Liver (tissue), 9 donors: ENCODE measurements around the gene RO60. TPM values are rescaled to one million over a fixed set of nuclear protein-coding genes. Genes with fewer than 3 reads are reported as not detected.

Experiments used
- DNase-seq: peaks from one replicate; pipeline ENCODE4 v3.0.0-alpha.2; 2017; ENCODE audit warnings: low spot score
- H3K27ac ChIP-seq, 2 donors: one replicate each; pipeline ENCODE4 v1.7.0; 2013; ENCODE audit warnings: inconsistent platforms in 2 of 2, low read length in 2 of 2, control low read depth in 1 of 2, low read depth in 1 of 2, mild to moderate bottlenecking in 1 of 2
- H3K27me3 ChIP-seq, 4 donors: one replicate each; pipeline versions ENCODE4 v1.6.1 to v1.7.0; 2013; ENCODE audit warnings: low read length in 3 of 4, inconsistent platforms in 1 of 4, mild to moderate bottlenecking in 1 of 4, moderate library complexity in 1 of 4; ENCODE audit not compliant: control insufficient read depth in 4 of 4, insufficient read depth in 4 of 4
- H3K36me3 ChIP-seq, 4 donors: one replicate each; pipeline versions ENCODE4 v1.6.1 to v1.7.0; 2013; ENCODE audit warnings: low read length in 3 of 4, mild to moderate bottlenecking in 3 of 4, low read depth in 1 of 4, moderate library complexity in 1 of 4; ENCODE audit not compliant: control insufficient read depth in 4 of 4, insufficient read depth in 3 of 4
- H3K4me1 ChIP-seq, 4 donors: one replicate each; pipeline versions ENCODE4 v1.6.1 to v1.7.0; 2013; ENCODE audit warnings: low read length in 3 of 4, mild to moderate bottlenecking in 3 of 4, moderate library complexity in 1 of 4; ENCODE audit not compliant: control insufficient read depth in 4 of 4, insufficient read depth in 4 of 4
- H3K4me3 ChIP-seq, 3 donors: one replicate each; pipeline versions ENCODE4 v1.6.1 to v1.7.0; 2013; ENCODE audit warnings: low read length in 3 of 3, control low read depth in 1 of 3, low read depth in 1 of 3, mild to moderate bottlenecking in 1 of 3
- H3K9ac ChIP-seq, 2 donors: one replicate each; pipeline ENCODE4 v1.7.0; 2013; ENCODE audit warnings: low read length in 2 of 2, mild to moderate bottlenecking in 2 of 2, moderate library complexity in 2 of 2, control low read depth in 1 of 2, low read depth in 1 of 2
- H3K9me3 ChIP-seq, 4 donors: one replicate each; pipeline versions ENCODE4 v1.6.1 to v1.7.0; 2013; ENCODE audit warnings: low read length in 3 of 4; ENCODE audit not compliant: control insufficient read depth in 4 of 4
- EGR1 ChIP-seq, 2 donors: IDR thresholded peaks; 2 replicates each; pipeline ENCODE4 v1.6.1; 2016 to 2018; ENCODE audit warnings: antibody characterized with exemption in 2 of 2, low read depth in 2 of 2
- FOXA1 ChIP-seq: IDR thresholded peaks from 2 replicates; pipeline ENCODE4 v1.6.1; 2016; ENCODE audit warnings: antibody characterized with exemption
- FOXA2 ChIP-seq: IDR thresholded peaks from 2 replicates; pipeline ENCODE4 v1.6.1; 2016; ENCODE audit warnings: antibody characterized with exemption
- GABPA ChIP-seq, 2 donors: IDR thresholded peaks in 1 of 2; conservative IDR thresholded peaks in 1 of 2; 2 replicates each; pipeline ENCODE4 v1.6.1; 2016; ENCODE audit warnings: antibody characterized with exemption in 2 of 2, mild to moderate bottlenecking in 1 of 2, moderate library complexity in 1 of 2
- HNF4A ChIP-seq, 2 donors: conservative IDR thresholded peaks; 2 replicates each; pipeline ENCODE4 v1.6.1; 2016; ENCODE audit warnings: antibody characterized with exemption in 2 of 2, mild to moderate bottlenecking in 2 of 2
- HNF4G ChIP-seq: IDR thresholded peaks from 2 replicates; pipeline ENCODE4 v1.6.1; 2016; ENCODE audit warnings: antibody characterized with exemption
- JUND ChIP-seq, 2 donors: IDR thresholded peaks; 2 replicates each; pipeline ENCODE4 v1.6.1; 2016; ENCODE audit warnings: antibody characterized with exemption in 2 of 2
- NR2F2 ChIP-seq: IDR thresholded peaks from 2 replicates; pipeline ENCODE4 v1.6.1; 2016; ENCODE audit warnings: antibody characterized with exemption
- RAD21 ChIP-seq, 2 donors: IDR thresholded peaks; 2 replicates each; pipeline ENCODE4 v1.6.1; 2016; ENCODE audit warnings: antibody characterized with exemption in 2 of 2, mild to moderate bottlenecking in 2 of 2
- RXRA ChIP-seq, 2 donors: IDR thresholded peaks; 2 replicates each; pipeline ENCODE4 v1.6.1; 2017 to 2018; ENCODE audit warnings: antibody characterized with exemption in 2 of 2, mild to moderate bottlenecking in 1 of 2
- SP1 ChIP-seq: IDR thresholded peaks from 2 replicates; pipeline ENCODE4 v1.6.1; 2018; ENCODE audit warnings: antibody characterized with exemption, mild to moderate bottlenecking
- TAF1 ChIP-seq: conservative IDR thresholded peaks from 2 replicates; pipeline ENCODE4 v1.6.1; 2016; ENCODE audit warnings: antibody characterized with exemption, mild to moderate bottlenecking
- YY1 ChIP-seq: IDR thresholded peaks from 2 replicates; pipeline ENCODE4 v1.6.1; 2016; ENCODE audit warnings: antibody characterized with exemption, mild to moderate bottlenecking
- WGBS: extraction: QIAGEN DNeasy Blood & Tissue Kit; methylation state at CpG from one replicate; pipeline ENCODE4 v1.1.7; 2013; 5-methylcytosine and 5-hydroxymethylcytosine counted together
- polyA plus RNA-seq, 2 donors: library from polyadenylated mRNA; stranded (reverse) in 1 of 2; unstranded in 1 of 2; fragments of 200-250 nt in 1 of 2; fragments of >200 nt in 1 of 2; fragmentation: Nextera tagmentation in 1 of 2; extraction: Ambion mirVana in 1 of 2; gene quantifications; one replicate each; pipeline versions ENCODE4 v1.2.1 to v1.2.3, GENCODE V29; 2013 to 2015
- total RNA-seq, 2 donors: library from RNA; depleted of rRNA; stranded (reverse); fragments of >200 nt; gene quantifications; one replicate each; pipeline ENCODE4 v1.2.3, GENCODE V29; 2014
- TF ChIP-seq, protein P1 (sequence below): IDR thresholded peaks from 2 replicates; pipeline ENCODE4 v1.6.1; 2016; ENCODE audit warnings: antibody characterized with exemption, mild to moderate bottlenecking
- TF ChIP-seq, protein P2 (sequence below): IDR thresholded peaks from 2 replicates; pipeline ENCODE4 v1.6.1; 2016; ENCODE audit warnings: antibody characterized with exemption
- TF ChIP-seq, protein P3 (sequence below): IDR thresholded peaks from 2 replicates; pipeline ENCODE4 v1.6.1; 2016; ENCODE audit warnings: antibody characterized with exemption
- TF ChIP-seq, protein P4 (sequence below): IDR thresholded peaks from 2 replicates; pipeline ENCODE4 v1.6.1; 2016; ENCODE audit warnings: antibody characterized with exemption
- TF ChIP-seq, protein P5 (sequence below): fragments of 150-350 bp; IDR thresholded peaks from 2 replicates; pipeline ENCODE4 v1.5.1; 2017; ENCODE audit warnings: improper control_type of control experiment, low read depth, low read length; ENCODE audit not compliant: missing input control
- donor health status: healthy.
- donor health status: healthy.
- donor health status: healthy.
- donor health status: healthy.
- donor health status: healthy.

Gene RO60
- total and polyA plus RNA-seq, 4 donors, result 5.9 to 121 (median 34.9) TPM

DNA sequence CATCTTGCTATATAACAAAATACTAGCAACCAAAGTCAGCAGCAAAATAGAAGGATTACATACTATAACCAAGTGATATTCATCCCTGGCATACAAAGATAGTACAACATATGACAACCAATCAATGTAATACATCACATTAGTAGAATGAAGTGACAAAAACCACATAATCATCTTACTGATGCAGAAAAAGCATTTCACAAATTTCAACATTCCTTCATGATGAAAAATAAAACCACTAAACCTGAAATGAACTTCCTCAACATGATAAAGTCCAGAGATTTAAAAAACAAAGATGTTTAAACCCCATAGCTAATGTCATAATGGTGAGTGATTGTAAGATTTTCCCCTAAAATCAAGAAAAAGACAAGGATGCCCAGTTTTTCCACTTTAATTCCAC is 18.6 kb downstream of the RO60 start:
- Histone ChIP-seq H3K4me3 (no peak overlapping the region), H3K36me3 (peaks cover 0 to 38% (median 25%) of the 10 kb centered on the region in 4 donors), H3K9ac (no peak overlapping the region), H3K27me3 (no peaks in the 10 kb centered on the region), H3K9me3 (peaks cover 0 to 6% (median 0%) of the 10 kb centered on the region in 4 donors), H3K27ac (no peak overlapping the region), H3K4me1 (no peaks in the 10 kb centered on the region)
- DNase-seq, result no peak
- TF ChIP-seq SP1 (no peak), YY1 (no peak)
- TF ChIP-seq, protein P1, sequence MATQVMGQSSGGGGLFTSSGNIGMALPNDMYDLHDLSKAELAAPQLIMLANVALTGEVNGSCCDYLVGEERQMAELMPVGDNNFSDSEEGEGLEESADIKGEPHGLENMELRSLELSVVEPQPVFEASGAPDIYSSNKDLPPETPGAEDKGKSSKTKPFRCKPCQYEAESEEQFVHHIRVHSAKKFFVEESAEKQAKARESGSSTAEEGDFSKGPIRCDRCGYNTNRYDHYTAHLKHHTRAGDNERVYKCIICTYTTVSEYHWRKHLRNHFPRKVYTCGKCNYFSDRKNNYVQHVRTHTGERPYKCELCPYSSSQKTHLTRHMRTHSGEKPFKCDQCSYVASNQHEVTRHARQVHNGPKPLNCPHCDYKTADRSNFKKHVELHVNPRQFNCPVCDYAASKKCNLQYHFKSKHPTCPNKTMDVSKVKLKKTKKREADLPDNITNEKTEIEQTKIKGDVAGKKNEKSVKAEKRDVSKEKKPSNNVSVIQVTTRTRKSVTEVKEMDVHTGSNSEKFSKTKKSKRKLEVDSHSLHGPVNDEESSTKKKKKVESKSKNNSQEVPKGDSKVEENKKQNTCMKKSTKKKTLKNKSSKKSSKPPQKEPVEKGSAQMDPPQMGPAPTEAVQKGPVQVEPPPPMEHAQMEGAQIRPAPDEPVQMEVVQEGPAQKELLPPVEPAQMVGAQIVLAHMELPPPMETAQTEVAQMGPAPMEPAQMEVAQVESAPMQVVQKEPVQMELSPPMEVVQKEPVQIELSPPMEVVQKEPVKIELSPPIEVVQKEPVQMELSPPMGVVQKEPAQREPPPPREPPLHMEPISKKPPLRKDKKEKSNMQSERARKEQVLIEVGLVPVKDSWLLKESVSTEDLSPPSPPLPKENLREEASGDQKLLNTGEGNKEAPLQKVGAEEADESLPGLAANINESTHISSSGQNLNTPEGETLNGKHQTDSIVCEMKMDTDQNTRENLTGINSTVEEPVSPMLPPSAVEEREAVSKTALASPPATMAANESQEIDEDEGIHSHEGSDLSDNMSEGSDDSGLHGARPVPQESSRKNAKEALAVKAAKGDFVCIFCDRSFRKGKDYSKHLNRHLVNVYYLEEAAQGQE, result no peak

DNA sequence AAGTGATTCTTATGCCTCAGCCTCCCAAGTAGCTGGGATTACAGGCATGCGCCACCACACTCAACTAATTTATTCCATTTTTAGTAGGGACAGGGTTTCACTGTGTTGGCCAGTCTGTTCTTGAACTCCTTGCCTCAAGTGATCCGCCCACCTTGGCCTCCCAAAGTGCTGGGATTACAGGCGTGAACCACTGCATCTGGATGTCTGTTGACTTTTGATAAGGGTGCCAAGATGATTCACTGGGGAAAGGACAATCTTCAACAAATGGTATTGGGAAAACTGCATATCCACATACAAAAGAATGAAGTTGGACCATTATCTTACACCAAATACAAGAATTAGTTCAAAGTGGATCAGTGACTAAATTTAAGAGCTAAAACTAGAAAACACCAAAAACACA is 19.8 kb downstream of the RO60 start:
- 93% methylated on average over 3 of the region's 3 CpGs for WGBS
- peaks cover 0 to 45% (median 27%) of the 10 kb centered on the region in 4 donors for H3K36me3 ChIP-seq

More for the DNA sequence above, 19.8 kb downstream of the RO60 start:
- peaks cover 0 to 6% (median 0%) of the 10 kb centered on the region in 4 donors for H3K9me3 ChIP-seq
- H3K27me3 ChIP-seq, result no peaks in the 10 kb centered on the region
- no peak overlapping the region for H3K4me3 ChIP-seq
- no peak overlapping the region for H3K27ac ChIP-seq
- no peak for DNase-seq
- TF ChIP-seq RXRA (IDR thresholded peaks at IDR 0.05) (no peak), NR2F2 (no peak), FOXA1 (no peak), JUND (IDR thresholded peaks at IDR 0.05) (no peak), HNF4G (no peak), SP1 (no peak), HNF4A (conservative IDR thresholded peaks at IDR 0.05) (no peak), FOXA2 (no peak), YY1 (no peak), EGR1 (IDR thresholded peaks at IDR 0.05; ENCODE audit: low read depth in 2 of 2) (no peak), GABPA (IDR thresholded peaks at IDR 0.05 in 1 of 2, conservative IDR thresholded peaks at IDR 0.05 in 1 of 2) (no peak), RAD21 (IDR thresholded peaks at IDR 0.05) (no peak), TAF1 (no peak)
- TF ChIP-seq, protein P1, result no peak
- TF ChIP-seq, protein P2, sequence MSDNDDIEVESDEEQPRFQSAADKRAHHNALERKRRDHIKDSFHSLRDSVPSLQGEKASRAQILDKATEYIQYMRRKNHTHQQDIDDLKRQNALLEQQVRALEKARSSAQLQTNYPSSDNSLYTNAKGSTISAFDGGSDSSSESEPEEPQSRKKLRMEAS, result no peak
- TF ChIP-seq, protein P3, sequence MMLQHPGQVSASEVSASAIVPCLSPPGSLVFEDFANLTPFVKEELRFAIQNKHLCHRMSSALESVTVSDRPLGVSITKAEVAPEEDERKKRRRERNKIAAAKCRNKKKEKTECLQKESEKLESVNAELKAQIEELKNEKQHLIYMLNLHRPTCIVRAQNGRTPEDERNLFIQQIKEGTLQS, result no peak
- TF ChIP-seq, protein P4, sequence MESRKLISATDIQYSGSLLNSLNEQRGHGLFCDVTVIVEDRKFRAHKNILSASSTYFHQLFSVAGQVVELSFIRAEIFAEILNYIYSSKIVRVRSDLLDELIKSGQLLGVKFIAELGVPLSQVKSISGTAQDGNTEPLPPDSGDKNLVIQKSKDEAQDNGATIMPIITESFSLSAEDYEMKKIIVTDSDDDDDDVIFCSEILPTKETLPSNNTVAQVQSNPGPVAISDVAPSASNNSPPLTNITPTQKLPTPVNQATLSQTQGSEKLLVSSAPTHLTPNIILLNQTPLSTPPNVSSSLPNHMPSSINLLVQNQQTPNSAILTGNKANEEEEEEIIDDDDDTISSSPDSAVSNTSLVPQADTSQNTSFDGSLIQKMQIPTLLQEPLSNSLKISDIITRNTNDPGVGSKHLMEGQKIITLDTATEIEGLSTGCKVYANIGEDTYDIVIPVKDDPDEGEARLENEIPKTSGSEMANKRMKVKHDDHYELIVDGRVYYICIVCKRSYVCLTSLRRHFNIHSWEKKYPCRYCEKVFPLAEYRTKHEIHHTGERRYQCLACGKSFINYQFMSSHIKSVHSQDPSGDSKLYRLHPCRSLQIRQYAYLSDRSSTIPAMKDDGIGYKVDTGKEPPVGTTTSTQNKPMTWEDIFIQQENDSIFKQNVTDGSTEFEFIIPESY, result no peak
- TF ChIP-seq, protein P5, sequence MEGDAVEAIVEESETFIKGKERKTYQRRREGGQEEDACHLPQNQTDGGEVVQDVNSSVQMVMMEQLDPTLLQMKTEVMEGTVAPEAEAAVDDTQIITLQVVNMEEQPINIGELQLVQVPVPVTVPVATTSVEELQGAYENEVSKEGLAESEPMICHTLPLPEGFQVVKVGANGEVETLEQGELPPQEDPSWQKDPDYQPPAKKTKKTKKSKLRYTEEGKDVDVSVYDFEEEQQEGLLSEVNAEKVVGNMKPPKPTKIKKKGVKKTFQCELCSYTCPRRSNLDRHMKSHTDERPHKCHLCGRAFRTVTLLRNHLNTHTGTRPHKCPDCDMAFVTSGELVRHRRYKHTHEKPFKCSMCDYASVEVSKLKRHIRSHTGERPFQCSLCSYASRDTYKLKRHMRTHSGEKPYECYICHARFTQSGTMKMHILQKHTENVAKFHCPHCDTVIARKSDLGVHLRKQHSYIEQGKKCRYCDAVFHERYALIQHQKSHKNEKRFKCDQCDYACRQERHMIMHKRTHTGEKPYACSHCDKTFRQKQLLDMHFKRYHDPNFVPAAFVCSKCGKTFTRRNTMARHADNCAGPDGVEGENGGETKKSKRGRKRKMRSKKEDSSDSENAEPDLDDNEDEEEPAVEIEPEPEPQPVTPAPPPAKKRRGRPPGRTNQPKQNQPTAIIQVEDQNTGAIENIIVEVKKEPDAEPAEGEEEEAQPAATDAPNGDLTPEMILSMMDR, result no peak
- H3K4me1 ChIP-seq, result no peaks in the 10 kb centered on the region
- no peak overlapping the region for H3K9ac ChIP-seq
